Limb (tissue), 2 donors: Measurements from ENCODE around the gene TBC1D32.
"Not testable (repeated sequence)": the region's sequence is repeated elsewhere in the genome, so short reads cannot be mapped to it uniquely, and the experiment has no call there.

Experiments
- DNase-seq, 2 donors: peaks; one replicate each; pipeline ENCODE4 v3.0.0-alpha.2; 2016; ENCODE audit errors: extremely low spot score in 2 of 2

Gene TBC1D32

DNA sequence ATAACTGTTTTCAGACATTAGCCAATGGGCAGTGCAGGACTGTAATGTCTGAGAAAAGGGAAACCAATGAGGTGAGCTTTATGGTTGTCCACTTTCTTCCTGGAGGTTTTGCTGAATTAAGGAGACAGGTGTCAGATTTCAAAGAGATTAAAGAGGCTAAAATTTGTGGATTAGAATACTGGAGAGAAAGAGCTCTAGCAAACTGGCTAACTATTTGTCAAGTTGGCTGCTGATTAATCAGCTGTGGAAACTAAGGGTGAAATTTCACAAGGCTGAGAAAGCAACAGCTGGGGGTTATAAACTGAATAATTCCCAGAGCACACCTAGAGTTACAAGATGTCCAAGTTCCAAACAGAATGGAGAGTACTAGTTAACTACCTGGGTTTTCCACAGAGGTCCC is 198.9 kb downstream of the TBC1D32 start:
- no peak for DNase-seq

DNA sequence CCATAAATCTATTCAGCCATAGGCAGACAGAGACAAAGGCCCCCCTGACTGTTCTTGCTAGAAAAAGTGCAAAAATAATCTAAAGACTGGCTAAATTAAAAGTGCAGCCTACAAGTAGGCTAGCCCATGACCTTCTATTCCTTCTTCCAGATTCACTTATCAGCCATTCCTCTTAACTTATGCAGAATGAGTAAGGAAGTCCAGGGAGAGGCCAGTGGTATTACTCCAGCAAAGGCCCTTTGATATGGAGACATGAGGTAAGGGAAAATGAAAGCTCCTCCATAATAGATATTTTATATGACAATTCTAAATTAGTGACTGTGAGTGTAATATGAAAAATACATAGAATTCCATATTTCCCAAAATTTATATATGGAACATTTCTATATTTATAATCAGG is 199.4 kb downstream of the TBC1D32 start:
- DNase-seq = no peak

DNA sequence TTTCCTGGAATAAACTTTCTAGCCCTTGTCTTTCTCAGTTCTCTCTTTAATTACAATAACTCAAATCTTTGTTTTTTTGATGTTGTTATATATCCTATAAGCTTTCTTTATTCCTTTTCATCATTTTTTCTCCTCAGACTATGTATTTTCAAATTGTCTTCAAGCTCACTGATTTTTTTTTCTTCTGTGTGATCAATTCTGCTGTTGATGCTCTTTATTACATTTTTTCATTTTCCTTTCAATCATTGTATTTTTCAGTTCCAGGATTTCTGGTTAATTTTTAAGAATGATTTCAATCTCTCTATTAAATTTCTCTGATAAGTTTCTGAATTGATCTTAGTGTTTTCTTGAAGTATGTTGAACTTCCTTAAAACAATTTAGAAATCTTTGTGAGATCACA is 209.7 kb downstream of the TBC1D32 start:
- no peak for DNase-seq

DNA sequence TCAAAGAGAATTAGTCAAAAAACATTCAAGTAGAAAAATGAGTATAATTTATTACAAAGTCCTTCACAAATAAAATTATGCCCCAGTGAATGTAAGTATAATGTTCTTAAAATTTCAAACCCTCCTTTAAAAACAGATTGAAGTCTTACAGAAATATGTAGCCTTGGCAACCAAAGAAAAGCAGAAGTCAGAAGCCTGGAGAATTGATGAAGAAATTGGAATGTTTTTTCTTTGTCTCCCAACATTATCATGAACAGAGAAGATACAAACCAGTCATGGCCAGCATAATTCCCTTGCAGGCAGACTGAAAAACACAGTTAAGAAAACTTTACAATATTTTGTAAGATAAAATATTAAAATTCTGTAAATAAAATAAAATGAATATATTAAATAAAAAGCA is 221.9 kb downstream of the TBC1D32 start:
- no peak for DNase-seq

DNA sequence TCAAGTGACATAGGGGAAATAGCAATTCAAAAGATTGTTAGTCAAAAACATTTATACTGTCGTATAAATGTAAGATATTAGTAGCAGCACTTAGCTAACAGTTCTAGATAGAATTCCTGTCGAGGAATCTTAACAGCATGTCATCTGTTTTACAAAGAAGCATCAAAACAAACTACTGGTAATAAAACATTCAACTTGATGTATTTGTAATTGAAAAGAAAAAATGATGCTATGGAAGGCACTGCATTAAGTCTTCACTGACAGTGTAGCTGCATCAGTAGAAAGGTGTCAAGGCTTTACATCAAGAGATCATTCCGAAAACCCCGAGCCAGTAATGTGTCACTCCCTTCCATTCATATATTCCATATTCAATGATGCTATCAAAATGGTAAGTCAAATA is 223.5 kb downstream of the TBC1D32 start:
- no peak for DNase-seq

DNA sequence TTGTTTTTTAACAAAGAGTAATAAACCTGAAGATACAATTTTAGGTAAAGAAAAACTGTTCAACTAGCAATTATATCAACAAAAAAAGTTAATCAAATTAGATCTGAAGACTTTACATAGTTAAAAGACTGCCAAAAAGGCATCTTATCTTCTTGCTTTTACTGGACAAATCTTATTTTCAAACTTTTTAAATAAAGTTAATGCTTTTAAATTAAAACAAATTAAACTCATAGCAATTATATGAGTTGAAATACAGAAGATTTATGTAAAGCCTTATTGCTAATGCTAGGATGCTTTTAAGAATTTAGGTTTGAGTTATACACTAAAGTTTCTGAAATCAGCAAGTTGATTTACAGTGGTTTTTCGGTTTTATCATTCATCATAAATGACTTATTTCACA is 227.3 kb downstream of the TBC1D32 start:
- no peak for DNase-seq

DNA sequence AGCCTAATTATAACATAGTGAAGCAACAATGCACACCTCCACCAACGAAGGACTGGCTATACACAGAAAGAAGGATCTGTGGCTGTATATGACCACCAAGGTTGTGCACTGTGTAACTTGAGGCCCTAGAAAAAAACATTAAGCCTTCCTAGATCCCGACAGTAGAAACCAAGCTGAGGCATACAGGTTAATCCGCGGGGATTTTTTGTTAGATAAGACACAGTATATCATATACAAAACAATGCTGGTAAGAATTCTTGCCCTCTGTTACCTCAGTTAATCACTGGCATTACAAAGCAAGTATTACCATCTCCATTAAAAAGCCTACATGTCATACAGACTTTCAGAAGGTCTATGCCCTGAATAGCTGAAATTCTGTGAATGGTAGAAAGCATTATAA is 228.8 kb downstream of the TBC1D32 start:
- no peak for DNase-seq

DNA sequence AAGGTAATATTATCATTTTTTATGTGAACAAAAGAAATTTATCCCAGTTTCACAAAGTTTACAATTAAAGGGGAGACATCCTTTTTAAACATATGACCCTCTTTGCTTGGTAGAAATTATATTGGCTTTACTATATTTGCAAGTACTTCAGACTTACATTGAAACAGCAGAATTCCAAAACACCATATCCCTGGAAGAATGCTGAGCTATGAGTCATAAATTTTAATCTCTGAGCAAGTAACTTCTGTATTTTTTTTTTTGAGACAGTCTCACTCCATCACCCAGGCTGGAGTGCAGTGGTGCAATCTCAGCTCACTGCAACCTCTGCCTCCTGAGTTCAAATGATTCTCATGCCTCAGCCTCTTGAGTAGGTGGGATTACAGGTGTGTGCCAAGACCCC is 240.4 kb downstream of the TBC1D32 start:
- DNase-seq = no peak

DNA sequence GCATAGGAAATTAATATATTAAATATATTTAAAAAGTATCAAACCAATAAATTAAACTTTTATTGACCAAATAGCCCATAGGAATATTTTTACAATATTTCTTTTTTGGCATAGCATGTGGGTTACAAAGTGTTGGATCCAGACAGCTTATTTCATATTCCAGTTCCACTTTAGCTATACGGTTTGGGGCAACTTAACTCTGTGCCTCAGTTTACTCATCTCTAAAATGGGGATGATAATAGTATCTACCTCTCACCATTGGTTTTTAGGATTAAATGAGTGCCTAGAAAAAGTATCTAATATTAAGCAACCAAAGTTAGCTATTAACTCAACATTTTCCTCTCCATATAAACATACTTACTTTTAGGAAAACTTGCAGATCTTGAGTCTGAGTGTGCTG is 243.8 kb downstream of the TBC1D32 start:
- no peak for DNase-seq

DNA sequence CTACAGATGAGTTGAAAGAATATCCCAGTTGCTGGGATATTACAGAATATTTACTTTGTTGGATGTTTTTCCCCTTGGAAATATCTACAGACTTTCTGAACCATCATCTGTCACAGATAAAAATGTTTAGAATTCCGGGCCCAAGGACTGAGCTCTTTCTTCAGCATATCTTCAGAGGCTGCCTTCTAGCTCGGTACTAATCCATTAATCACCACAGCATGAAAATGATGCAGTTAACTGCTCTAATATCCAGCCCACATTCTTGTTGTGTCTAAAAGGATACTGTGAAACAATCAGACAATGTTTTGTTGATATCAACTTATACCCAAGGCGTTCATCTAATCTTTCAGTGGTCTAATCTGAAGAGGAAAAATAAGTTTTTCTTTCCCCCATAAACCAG is 247.4 kb downstream of the TBC1D32 start:
- DNase-seq = no peak

DNA sequence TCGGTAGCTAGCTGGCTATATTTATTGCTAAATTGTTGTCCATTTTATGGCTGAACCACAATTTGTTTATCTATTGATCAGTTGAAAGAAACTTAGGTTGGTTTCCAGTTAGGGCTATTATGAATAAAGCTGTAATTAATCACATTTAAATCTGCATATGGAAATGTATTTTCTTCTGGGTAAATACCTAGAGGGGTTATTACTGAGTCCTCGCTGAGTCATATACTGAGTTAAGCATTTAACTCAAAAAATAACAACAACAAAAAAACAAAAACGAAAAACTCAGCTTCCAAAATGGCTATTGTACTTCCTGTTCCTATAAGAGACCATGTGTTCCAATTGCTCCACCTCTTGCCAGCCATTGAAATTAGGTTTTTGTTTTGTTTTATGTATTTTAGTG is 258.2 kb downstream of the TBC1D32 start:
- no peak for DNase-seq

DNA sequence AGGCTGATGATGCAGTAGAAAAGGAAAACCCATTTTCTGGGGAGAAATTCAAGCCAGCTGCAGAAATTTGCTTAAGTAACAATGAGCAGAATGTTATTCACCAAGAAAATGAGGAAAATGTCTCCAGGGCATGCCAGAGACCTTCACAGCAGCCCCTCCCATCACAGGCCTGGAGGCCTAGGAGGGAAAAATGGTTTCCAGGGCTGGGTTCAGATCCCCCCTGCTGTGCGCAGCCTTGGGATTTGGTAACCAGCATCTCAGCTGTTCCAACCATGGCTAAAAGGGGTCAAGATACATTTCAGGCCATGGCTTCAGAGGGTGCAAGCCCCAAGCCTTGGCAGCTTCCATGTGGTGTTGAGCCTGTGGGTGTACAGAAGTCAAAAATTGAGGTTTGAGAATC is 265.5 kb downstream of the TBC1D32 start:
- not testable (repeated sequence) for DNase-seq

DNA sequence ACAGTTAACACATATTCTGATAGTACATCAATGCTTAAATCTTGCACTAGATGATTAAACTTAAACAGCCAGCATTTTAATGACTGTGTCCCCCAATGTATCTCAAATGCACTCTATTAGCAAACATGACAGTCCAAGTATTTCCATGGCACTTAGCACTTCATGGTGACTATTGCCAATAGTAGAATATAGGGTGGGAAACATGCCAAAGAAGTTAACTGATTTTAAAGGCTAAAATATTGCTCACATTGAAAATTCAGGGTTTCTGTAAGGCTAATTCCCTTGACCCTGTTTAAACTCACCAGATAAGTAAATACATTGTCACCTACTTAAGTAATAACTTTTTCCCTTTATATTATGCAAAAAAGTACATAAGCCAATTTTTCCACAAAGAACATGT is 266.9 kb downstream of the TBC1D32 start:
- no peak for DNase-seq

DNA sequence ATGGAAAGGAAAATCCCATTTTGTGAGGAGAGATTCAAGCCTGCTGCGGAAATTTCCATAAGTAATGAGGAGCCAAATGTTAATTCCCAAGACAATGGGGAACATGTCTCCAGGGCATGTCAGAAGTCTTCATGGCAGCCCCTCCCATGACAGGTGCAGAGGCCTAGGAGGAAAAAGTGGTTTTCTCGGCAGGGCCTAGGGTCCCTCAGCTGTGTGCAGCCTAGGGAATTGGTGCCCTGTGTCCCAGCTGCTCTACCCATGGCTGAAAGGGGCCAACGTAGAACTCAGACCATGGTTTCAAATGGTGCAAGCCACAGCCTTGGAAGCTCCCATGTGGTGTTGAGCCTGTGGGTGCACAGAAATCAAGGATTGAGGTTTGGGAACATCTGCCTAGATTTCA is 269.9 kb downstream of the TBC1D32 start:
- DNase-seq = no peak

DNA sequence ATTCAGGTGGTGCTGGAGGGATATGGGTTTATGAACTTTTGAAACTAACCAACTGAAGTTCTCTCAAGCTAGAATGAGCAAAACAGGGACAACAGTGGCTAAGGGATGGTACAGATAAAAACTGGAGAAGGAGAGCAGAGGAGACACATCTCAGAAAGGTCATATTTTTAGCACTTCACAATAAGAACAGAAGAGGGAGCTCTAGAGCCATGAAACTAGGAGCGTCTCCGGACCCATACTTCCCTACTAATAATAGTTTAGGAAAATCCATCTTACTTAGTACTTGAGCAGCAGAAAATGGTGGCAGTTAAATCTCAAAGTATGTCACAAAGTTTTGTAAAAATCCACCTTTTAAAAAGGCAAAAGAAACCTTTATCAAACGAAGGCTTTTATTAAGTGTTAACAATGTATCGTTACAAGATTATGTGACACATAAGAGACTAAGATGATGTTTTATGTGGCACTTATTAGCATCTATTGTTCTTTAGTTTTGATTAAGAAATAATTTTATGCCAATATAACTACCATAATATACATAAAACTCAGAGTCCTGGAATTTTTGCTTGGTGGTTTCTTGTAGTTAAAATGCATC is 278.6 kb downstream of the TBC1D32 start:
- peak in 1 of 2 donors; percentile 79 for DNase-seq

DNA sequence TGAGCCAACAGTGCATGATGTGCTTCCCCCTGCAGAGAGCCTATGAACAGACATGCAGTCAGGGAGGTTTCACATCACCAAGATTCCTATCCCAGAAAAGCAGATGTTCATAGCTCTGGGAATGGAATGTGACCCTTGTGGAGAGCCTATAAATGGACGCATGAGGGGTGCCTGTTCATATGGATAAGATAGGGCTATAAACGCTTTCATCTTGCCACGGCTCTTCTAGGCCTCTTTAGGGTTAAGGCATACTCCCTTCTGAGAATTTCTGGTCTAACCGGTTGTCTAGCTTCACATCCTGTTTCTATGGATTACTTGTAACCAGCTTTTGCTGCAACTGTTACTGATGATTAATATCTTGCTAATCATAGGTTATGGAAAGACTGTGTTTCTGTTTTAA is 285.7 kb downstream of the TBC1D32 start:
- DNase-seq = not testable (repeated sequence)

DNA sequence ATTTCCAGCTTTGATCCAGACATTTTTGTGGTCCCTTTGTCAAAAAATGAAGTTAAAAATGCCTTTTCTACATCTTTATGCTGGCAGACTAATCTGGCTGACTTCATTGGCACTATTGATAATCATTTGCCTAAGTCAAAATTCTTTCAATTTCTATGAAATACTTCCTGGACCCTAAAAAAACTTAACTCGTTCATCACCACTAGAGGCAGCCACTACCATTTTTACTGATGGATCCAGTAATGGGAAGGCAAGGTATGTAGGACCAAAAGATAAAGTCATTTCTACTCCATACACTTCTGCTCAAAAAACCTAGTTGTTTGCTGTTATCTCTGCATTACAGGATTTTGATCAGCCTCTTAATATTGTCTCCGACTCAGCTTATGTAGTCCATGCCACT is 289.4 kb downstream of the TBC1D32 start:
- not testable (repeated sequence) for DNase-seq

DNA sequence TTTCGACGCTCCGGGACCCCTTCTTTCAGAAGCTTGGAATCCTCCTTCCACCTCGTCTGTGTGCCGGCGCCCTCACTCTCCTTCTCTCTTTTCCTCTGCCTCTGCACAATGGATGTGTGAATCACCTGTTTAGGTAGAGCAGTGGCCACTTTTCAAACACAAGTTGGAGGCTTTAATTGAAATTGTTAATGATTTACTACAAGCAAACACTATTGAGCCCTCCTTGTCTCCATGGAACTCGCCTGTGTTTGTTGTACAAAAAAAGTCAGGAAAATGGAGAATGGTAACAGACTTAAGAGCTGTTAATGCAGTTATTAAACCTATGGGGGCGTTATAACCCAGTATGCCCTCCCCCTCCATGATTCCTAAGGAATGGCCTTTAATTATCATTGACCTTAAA is 290.6 kb downstream of the TBC1D32 start:
- DNase-seq = not testable (repeated sequence)

DNA sequence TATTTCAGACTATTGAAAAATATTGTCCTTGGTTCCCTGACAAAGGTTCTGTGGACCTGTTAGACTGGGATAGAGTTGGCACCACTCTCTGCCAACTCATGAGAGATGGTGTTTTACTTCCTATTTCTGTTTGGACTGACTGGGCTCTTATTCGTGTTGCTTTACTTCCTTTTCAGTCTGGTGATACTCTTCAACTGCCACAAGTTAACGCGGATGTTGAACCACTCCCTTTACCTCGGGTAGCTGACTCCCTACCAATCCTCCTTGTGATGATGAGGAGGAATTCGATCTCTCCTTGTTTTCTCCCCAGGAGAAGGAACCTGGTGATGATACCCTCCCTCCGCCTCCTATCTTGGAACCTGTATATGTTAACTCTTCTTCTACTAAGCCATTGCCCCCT is 291.1 kb downstream of the TBC1D32 start:
- DNase-seq = not testable (repeated sequence)

DNA sequence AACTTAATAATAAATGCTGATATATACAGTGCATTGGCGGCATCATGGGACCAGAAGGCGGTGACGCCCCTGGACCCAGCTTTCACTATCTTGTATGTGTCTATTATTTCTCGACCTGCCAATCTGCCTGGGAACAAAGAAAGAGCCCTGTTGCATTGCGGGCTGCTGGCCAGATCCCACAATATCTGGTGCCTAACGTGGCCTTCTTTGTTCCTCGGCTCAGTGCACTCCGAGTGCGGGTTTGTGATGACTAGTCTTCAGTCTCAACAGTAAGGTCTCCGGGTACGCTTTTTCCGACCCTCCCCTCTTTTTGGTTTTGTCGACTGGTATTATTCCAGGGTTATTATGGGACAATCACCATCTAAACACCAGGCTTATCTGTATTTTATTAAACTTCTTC is 291.5 kb downstream of the TBC1D32 start:
- DNase-seq = no peak

DNA sequence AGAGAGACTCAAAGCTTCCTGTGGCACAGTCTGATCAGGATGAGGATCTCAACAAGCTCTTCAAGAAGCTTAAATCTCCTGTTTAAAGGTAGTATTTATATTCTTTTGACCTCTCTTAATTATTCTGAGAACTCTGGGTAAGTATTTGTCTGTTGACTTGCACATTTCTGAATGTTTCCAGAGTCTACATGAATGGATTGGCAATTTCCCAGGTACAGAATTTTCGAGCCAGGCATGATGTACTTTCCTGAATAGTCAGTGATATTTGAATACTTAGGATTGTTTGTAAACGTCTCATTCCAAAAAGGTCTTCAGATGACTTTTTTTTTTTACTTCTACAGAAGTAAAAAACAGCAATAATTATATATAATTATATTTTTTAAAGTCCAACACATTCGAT is 293.4 kb downstream of the TBC1D32 start:
- DNase-seq = no peak

DNA sequence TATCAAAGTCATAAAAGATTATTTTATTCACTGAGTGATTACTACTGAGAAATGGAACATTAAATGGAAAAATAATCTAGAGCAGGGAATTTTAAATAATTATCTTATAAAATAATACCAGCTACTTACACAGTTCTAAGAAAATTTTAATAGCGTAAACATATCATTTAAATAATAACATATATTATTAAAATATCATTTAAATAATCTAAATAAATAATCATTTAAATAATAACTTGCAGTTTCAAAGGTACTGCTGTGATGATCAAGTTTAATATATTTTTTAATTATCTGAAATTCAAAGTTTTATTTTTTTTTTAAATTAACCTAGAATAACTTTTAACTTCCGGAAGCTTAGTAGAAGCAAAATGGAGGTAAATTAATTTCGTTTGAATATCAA is 301.2 kb downstream of the TBC1D32 start:
- DNase-seq = no peak

DNA sequence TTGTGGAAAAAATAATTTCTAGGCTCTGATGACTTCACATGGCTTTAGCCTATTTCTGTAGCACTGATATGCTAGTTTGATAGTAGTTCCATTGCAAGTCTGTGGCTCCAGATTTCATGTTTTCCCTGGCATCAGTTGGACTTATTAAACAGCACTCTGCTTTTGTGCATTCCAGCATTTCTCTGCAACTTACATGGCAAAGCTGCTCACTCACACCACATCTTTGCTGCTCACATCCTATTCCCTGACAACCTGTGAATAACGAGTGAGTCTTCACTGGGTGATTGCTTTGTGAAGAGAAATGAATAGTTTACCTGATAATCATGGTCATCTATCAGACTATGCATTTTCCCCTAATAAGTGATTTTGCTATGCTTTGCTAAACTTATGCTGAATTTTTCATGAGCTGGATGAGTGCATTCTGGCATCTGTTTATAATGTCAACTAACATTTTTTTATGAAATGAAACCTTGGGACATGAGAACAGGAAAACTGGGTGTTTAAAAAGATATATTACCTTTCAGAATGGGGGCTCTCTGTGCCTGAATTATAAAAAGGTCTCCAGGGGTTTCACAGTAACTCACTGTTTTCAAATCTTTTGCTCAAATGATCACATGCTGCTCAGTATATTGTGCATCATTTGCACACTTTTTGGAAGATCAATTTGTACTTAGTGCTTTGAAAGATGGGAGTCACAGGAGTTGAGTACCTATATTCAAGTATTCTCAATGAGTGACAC is 301.8 kb downstream of the TBC1D32 start:
- DNase-seq = no peak
